ENCODE results near the gene CALR3. TPM values are rescaled to one million over a fixed set of nuclear protein-coding genes. Genes with fewer than 3 reads are reported as not detected.

CALR3 gene
- total and polyA plus RNA-seq, 2 of the 13 experiments (the other 11 are each of a cell fraction or from before 2014, with no cell fraction given) = not detected

- no peaks in the 10 kb centered on the region for H3K9me3 ChIP-seq (ENCODE audit: low read length)
- peak; percentile 51 for TF ChIP-seq POLR2G (IDR thresholded peaks at IDR 0.05; ENCODE audit: low read depth, low read length)
- TF ChIP-seq CBX1 (IDR thresholded peaks at IDR 0.05; ENCODE audit: low read depth) = peak; percentile 17
- TF ChIP-seq ZC3H13 (CRISPR knock-in tag; IDR thresholded peaks at IDR 0.05) = 0 out of 2 replicates have a peak, but pooled peaks have one; percentile 54
- TF ChIP-seq ZBTB46 (CRISPR knock-in tag; IDR thresholded peaks at IDR 0.05; ENCODE audit: borderline replicate concordance) = 0 out of 2 replicates have a peak, but pooled peaks have one; percentile 39
- no peak for TF ChIP-seq ZNF724P (CRISPR knock-in tag; IDR thresholded peaks at IDR 0.05; ENCODE audit: borderline replicate concordance)
- no peak for TF ChIP-seq ZBTB25 (CRISPR knock-in tag; IDR thresholded peaks at IDR 0.05)
- TF ChIP-seq ATF5 (CRISPR knock-in tag; IDR thresholded peaks at IDR 0.05; ENCODE audit: low read depth) = no peak
- TF ChIP-seq AGO1 (IDR thresholded peaks at IDR 0.05; ENCODE audit: low read depth, low read length, poor library complexity, severe bottlenecking) = peak; percentile 38
- DNase-seq (ENCODE audit: low spot score) = no peak
- H3K27ac ChIP-seq (ENCODE audit: extremely low read length, insufficient read depth, low read length) = no peak overlapping the region
- H4K20me1 ChIP-seq (ENCODE audit: insufficient read depth, low read length) = no peaks in the 10 kb centered on the region
- WGBS (ENCODE audit: low lambda C conversion rate) = 98% methylated on average over 9 of the region's 18 CpGs
- peaks cover 47 to 90% of the 10 kb centered on the region in 2 experiments for H3K36me3 ChIP-seq (replicated peaks in 1 of 2; ENCODE audit: control insufficient read depth in 1 of 2, insufficient read depth in 2 of 2, low read length in 2 of 2)
- no peak overlapping the region for H3K4me2 ChIP-seq (ENCODE audit: low read depth, low read length)
- CTCF ChIA-PET (ENCODE audit: low intra/inter-chr PET ratio, low total read pairs) = no interaction called here
- no peaks in the 10 kb centered on the region for H3K4me1 ChIP-seq (ENCODE audit: insufficient read depth, low read length)
- no peak overlapping the region for H3K4me3 ChIP-seq (replicated peaks in 1 of 3; ENCODE audit: insufficient read depth in 1 of 3, low read depth in 2 of 3, low read length in 3 of 3)
- POLR2A ChIA-PET = no interaction called here
- FAIRE-seq = no peak
- H3K79me2 ChIP-seq (ENCODE audit: insufficient read depth, low read length) = no peaks in the 10 kb centered on the region
- H3K9ac ChIP-seq (ENCODE audit: insufficient read depth, low read depth, low read length) = no peak overlapping the region
- no peak overlapping the region for H2AFZ ChIP-seq (ENCODE audit: low read length)
- no peak; the same call in 2 of the 3 replicates for ATAC-seq
- in situ Hi-C loops (cut with HindIII; ENCODE audit: extremely low pct_ligation_motif_present, low pct_unique_long_range_greater_than_20kb) = no loop called here
- H3K27me3 ChIP-seq (ENCODE audit: control insufficient read depth in 1 of 2, insufficient read depth in 2 of 2, low read length in 2 of 2) = no peaks in the 10 kb centered on the region; a peak in 1 of 5 replicates
- intact Hi-C loops (cut with micrococcal nuclease; ENCODE audit: unreplicated experiment) = no loop called here
- no TSS peak for BruUV-seq (replicated peaks)
Observed at GRCh38 chr19:16520986-16521624, 25.1 kb upstream of the CALR3 start.
